AG08396 (cell line): ENCODE results near the gene SRGAP3.

Source experiments
- DNase-seq: peaks from one replicate; pipeline ENCODE4 v3.0.0; 2012; ENCODE audit warnings: low spot score, mixed read lengths

The SRGAP3 gene

DNA sequence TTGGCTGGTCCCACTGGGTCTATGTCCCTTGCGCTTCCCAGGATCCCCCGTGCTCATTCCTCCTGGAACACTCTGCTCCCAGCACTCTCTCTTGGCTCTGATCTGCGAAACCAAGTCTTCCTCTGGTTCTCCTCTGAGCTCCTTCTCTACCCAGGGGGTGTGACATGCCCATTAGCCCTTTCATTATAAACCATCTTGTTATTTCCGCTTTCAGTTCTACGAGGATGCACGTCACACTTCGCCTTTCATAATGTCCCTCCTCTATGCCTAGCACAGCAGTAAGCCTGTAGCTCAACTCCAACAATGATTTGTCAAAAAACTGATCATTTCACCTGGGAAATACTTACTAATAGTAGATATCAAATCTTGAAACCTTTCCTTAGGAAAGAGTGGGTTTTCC, 234.2 kb downstream of the SRGAP3 start:
- DNase-seq, result no peak

GRCh38 chr3:9013782-9014563, 235.5 kb downstream of the SRGAP3 start:
- DNase-seq, result no peak

GRCh38 chr3:9012521-9012920, 236.9 kb downstream of the SRGAP3 start:
- DNase-seq, result no peak

DNA sequence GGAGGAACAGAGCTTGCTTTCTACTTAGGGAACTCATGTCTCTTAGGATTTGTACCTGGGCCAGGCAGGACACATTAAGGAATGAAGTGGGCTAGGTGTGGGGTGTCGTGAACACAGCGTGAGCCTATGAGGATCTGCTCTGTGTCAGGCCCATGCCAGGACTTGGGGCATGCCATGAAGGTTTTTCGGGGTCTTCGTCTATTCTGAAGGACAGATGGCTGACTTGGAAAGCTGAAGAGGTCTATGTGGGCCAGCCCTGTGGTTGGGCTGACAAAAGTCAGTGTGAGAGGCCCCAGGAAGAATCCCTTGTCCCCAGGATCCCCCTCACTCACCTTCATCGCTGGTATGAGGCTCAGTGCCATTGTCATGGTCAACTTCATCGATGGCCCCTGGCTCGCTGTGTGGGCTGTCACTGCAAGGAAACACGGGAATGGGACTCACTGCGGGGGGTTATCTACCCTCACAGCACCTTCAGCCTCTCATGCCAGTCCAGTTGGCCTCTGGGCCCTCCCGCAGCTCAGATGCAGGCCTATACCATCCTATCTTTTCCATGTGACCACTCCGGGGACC, 239.4 kb downstream of the SRGAP3 start:
- DNase-seq, result no peak

DNA sequence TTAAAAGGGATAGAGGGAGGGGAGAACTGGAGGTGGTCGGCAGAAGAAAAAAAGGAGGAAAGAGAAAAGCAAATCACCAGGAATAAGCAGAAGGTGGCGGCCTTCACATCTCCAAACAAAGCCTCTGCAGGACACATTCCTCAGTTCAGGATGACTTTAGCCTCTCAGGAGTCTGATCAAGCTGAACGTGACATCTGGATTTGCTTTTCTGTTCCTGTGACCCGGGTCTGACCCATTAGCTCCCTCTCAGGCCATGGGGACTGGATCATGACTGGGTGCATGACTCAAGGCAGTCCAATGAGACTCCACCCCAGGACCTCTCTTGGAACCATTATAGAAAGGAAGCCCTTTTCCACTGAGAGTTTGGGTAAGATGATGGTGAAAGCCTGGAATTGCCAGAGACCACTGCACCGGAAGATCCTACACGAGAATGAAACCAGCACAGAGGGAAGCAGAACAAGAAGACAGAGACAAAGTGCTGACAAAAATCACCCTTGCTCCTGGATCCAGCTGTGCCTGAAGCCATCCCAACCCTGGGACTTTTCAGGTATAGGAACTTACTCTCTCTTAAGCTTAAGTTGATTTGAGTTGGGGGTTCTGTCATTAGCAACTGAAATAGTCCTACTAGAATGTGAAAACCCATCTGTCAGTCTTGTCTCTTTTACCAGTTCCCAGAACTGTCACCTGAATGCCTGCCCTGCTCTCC, 240.7 kb downstream of the SRGAP3 start:
- no peak for DNase-seq

- DNase-seq, result no peak
Measured at GRCh38 chr3:9007928-9008327, 241.5 kb downstream of the SRGAP3 start.

DNA sequence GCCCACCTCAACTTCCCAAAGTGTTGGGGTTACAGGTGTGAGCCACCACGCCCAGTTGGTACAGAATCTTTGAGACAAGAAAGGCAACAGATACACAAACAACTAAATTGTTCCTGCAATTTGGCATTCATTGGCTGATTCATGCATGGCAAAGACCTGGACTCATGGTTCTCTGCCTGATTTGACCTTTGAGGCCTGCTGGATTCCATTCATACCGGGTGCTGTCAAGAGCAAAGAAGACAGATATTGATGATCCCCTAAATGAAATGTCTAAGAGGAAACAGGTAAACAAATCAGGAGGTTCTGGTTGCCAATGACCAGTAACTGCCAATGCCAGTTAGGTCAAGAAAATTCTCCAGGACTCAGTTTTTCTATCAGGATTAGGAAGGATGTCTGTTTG, 242.2 kb downstream of the SRGAP3 start:
- DNase-seq, result no peak

- DNase-seq, result no peak
Measured at GRCh38 chr3:9000041-9000440, 249.4 kb downstream of the SRGAP3 start.

GRCh38 chr3:8997151-8997550, 252.3 kb downstream of the SRGAP3 start:
- DNase-seq, result no peak

GRCh38 chr3:8996681-8997121, 252.7 kb downstream of the SRGAP3 start:
- peak; percentile 66 for DNase-seq

DNA sequence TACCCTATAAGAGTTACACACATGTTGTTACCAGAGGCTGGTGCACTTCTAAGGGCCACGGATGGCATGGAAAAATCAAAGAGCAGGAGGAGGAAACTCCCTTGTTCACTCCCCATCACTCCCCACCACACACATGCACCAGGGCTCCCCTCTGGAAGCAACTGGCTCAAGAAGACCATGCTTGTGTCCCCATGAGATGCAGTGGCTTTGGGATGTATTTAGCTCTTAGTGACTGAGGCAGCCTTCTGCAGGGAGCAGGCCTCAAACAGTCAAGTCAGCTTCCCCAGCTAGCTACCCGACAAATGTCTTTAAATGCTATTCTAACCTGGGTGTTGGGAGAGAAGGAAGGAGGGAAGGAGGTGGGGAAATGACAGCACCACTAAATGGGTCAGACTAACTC, 253.2 kb downstream of the SRGAP3 start:
- no peak for DNase-seq

GRCh38 chr3:8994226-8994625, 255.2 kb downstream of the SRGAP3 start:
- DNase-seq, result no peak

GRCh38 chr3:8993331-8993730, 256.1 kb downstream of the SRGAP3 start:
- DNase-seq, result no peak

- DNase-seq, result no peak
Measured at GRCh38 chr3:8992854-8993253, 256.6 kb downstream of the SRGAP3 start.

DNA sequence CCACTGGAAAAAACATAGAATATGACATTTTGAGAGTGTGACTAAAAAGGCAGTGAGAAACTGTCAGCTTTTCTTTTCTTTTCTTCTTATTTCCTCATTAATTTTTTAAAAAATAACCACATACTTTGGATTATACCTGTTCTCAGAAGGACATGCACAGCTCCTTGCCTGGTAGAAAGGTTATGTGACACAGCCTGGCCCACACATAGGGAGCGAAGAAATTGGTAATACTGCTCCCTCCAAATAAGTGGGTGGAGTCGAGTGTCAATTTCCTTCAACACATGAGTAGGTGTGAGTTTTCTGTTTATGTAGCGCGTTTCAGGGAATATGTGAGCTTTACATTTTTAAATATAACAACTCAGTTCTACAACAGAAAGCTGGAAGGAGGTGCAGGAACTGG, 257.2 kb downstream of the SRGAP3 start:
- no peak for DNase-seq

- DNase-seq, result peak; percentile 80
Measured at GRCh38 chr3:8990266-8991215, 258.9 kb downstream of the SRGAP3 start.

GRCh38 chr3:8988791-8989558, 260.5 kb downstream of the SRGAP3 start:
- DNase-seq, result no peak

DNA sequence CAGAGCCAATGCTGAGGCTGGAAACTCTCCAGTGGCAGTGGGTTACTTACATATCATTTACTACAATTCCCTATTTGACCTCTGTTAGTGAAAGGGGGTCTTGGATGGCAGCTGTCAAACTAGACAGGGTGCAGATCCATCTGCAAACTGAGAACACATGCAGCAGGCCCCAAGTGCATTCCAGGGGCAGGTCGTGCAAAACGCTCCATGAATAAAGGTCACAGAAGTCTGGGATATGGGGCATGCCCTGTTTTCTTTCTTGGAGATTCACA, 261.1 kb downstream of the SRGAP3 start:
- no peak for DNase-seq

DNA sequence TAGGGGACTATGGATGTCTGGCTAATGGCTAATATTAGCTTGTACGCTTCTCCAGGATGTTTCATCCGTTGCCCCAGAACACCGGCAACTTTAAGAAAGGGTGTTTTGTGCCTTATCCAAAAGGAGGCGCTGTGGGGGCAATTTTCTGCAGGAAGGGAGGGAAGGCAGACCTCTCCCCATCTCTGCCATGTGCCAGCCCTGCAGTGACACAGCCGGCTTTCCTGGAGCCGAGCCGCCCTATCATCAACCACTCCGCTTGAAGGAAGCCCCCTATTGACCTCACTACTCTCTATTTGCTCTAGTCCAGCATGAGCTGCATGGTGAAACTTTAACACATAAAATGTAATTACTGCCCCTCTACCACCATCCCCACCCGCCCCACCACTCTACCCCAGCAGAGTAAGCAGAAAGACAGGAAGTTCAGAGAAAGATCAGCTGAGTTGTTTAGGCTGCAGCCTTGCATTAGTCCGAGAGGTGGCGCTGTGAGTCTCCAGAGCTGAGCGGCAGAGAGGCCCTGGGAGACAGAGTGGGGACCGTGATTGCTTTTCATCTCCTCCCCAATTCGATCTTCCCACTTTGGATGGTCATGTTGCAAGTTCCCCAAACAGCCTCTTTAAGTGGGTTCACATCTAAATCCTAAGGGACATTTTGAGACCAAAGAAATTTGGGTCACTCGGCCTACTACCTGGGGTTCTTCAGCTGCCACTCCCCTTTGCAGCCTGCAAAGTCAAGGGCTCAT, 261.6 kb downstream of the SRGAP3 start:
- peak; percentile 88 for DNase-seq

DNA sequence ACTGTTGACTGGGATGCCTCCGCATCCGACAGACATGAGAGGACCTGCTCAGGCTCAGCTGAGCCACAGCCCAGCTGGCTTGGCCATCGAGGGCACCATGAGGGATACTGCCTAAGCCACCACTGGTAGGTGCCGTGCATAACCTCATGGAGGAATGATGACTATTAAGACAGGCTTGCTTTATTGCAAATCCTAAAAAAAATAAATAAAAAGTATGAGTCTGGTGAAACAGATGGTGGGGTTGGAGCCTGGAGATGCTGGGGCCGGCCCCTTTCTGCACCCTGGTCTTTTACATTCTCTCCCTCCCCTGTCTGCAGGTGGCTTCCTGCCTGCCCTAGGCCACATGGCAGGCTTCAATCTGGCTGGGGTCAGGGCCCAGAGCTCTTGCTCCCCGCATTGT, 262.2 kb downstream of the SRGAP3 start:
- DNase-seq, result no peak

- DNase-seq, result no peak
Measured at GRCh38 chr3:8986741-8987140, 262.7 kb downstream of the SRGAP3 start.
